Measurements from ENCODE around the gene PITPNC1. TPM values are rescaled to one million over a fixed set of nuclear protein-coding genes. Genes with fewer than 3 reads are reported as not detected.
A peak's percentile ranks its signal among the peaks of the same experiment; 100 is the strongest.

Gene PITPNC1
- total RNA-seq, 1 experiment from 2014 or later = 24.0 TPM

GRCh38 chr17:67519801-67520251 is 142.7 kb downstream of the PITPNC1 start:
- no peak for DNase-seq (ENCODE audit: low spot score)
- in situ Hi-C loops (cut with HindIII; ENCODE audit: low sequenced_read_pairs) = no loop called here

GRCh38 chr17:67520252-67520906 is 143.3 kb downstream of the PITPNC1 start:
- in situ Hi-C loops (cut with HindIII; ENCODE audit: low sequenced_read_pairs) = no loop called here
- DNase-seq (ENCODE audit: low spot score) = peak; percentile 25

DNA sequence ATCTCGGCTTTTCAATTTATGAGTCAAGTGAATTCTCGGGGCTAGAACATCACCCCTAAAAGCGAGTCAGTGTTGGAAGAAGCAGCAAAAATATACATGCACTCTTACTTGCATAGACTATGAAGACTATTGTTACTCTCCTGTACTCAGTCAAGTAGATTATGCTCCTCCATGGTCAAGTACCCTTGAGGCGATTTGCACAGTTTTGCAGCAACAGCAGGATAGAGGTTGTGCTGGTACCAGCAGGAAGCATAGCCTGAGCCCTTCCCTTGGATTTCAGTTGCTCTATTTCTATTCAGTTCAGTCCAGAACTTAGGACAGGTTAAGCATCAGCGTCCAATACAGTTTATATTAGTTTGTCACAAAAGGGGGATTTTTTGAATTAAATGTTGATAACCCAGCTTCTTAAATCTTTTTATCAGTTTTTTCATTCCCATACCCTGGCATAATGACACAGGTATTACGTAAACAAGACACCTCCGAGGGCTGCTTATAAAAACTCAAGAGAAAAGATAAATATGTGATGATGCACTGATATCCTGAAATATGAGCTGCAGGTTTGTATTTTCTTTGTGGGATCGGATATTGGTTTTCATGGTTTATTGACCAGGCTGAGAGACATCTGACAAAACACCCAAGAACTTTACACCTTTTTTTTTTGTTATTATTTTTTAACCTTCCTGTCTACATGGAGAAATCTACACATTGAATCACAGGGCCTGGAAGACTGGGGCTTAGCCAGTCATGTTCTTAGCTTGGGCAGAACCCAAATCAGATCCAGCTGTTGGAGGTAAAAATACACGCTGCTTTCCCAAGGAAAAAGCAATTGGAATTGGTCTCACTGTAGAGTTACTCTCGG is 144.1 kb downstream of the PITPNC1 start:
- peak; percentile 31 for DNase-seq (ENCODE audit: low spot score)
- in situ Hi-C loops (cut with HindIII; ENCODE audit: low sequenced_read_pairs) = no loop called here

GRCh38 chr17:67521775-67522069 is 144.6 kb downstream of the PITPNC1 start:
- DNase-seq (ENCODE audit: low spot score) = no peak
- in situ Hi-C loops (cut with HindIII; ENCODE audit: low sequenced_read_pairs) = no loop called here

- peak; percentile 49 for DNase-seq (ENCODE audit: low spot score)
- in situ Hi-C loops (cut with HindIII; ENCODE audit: low sequenced_read_pairs) = no loop called here
Measured at GRCh38 chr17:67523101-67523500, 146.0 kb downstream of the PITPNC1 start.

DNA sequence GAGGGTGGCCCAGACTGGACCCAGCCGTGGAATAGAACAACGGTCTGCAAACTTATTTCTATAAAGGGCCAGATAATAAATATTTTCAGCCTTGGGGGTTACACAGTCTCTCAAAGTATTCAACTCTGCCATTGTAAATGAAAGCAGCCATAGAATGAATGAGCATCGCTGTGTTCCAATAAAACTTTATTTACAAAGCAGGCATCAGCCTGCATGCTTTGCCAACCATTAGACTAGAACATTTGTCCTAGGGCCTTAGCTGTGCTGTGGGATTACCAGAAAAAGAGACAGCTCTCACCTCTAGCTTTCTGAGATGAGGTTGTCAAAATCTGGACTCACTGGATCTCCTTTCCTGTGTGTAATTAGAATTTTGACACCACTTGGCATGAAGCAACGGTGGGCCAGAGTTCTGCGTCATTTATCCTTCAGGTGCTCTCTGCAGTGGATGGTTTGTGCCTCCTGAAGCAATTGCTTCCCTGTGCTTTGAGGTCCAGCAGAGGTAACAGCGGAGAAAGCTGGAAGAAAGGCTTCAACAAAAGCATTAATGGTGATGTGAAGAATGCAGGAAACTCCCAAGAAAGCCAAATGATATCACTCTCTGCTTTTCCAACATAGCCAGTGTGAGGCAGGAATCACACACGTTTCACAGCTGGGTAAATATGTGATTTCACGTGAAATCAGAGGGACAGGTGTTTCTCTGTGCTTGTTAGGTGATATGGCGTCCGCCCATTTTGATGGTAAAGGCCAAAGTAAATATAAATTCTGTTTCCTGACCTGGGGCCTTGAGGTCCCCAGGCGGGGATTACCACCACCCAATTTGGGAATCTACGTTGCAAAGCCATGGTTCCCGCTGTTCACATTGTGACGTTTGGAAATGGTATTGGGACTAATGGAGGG is 148.4 kb downstream of the PITPNC1 start:
- DNase-seq (ENCODE audit: low spot score) = no peak
- in situ Hi-C loops (cut with HindIII; ENCODE audit: low sequenced_read_pairs) = no loop called here

DNA sequence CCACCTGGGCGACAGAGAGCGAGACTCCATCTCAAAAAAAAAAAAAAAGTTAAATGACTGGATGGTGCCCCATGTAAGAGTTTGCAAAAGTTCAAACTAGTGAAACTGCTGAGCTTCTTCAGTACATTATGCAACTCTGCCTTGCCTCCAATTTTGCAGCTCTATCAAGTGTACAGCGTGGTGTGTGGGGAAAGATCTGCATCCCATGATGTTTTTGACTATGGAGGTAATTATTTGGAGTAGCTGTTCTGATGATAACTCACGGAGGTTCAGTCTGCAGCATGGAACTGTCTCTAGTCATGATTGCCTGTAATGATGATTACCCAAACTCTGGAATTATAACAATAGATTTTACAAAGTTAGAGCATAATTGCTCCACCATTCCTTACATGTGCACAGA is 149.6 kb downstream of the PITPNC1 start:
- in situ Hi-C loops (cut with HindIII; ENCODE audit: low sequenced_read_pairs) = no loop called here
- DNase-seq (ENCODE audit: low spot score) = no peak

DNA sequence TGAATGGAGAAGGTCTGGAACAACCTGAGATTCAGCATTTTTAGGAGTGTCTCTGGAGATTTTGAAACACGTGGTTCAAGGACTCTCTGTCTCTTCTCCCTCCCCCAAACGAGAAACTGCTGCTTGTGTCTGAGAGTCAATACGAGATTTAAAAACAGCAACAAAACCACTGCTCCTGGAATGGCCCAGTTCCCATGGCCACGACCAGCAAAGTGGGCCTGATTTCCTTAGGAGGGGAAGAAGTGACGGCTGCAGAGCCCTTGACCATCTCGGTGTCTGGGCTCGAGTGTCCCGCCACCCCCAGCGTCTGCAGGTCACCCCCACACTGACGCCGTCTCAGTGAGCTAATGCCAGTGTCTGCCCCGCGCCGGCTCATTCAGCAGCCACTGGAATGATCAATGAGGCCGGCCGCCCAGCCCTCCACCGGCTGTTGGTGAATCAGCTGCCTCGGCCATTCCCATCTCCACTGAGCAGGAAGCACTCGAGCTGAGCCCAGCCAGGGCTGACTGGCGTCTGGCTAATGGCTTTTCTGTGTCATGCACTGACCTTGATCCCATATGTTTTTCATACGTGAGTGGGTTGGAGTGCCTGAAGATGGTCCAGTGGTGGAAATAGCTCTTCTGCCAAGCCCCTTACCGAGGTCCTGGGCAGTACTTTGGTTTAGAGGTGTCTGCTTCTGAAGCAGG is 151.8 kb downstream of the PITPNC1 start:
- in situ Hi-C loops (cut with HindIII; ENCODE audit: low sequenced_read_pairs) = no loop called here
- DNase-seq (ENCODE audit: low spot score) = peak; percentile 65

GRCh38 chr17:67531291-67531690 is 154.2 kb downstream of the PITPNC1 start:
- peak; percentile 81 for DNase-seq (ENCODE audit: low spot score)
- in situ Hi-C loops (cut with HindIII; ENCODE audit: low sequenced_read_pairs) = no loop called here

- in situ Hi-C loops (cut with HindIII; ENCODE audit: low sequenced_read_pairs) = no loop called here
- DNase-seq (ENCODE audit: low spot score) = peak; percentile 52
Measured at GRCh38 chr17:67532326-67532871, 155.3 kb downstream of the PITPNC1 start.

DNA sequence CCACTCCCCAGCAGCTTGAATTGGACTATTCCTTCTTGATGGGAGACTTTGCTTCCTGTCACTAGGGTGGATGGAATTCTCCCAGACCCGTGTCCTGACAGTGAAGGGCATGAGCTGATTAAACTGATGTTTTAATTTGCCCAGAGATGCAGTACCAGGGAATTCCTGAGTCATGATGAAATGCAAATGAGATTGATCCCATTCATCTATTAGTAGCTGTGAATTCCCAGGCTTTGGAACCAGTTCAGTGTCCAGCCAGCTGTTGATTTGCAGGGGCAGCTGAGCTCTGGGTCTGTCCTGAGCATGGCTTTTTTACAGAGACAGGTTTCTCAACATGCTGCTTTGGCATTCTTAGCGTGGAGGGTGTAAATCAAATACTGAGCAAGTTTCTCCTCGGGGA is 157.9 kb downstream of the PITPNC1 start:
- in situ Hi-C loops (cut with HindIII; ENCODE audit: low sequenced_read_pairs) = no loop called here
- DNase-seq (ENCODE audit: low spot score) = no peak

DNA sequence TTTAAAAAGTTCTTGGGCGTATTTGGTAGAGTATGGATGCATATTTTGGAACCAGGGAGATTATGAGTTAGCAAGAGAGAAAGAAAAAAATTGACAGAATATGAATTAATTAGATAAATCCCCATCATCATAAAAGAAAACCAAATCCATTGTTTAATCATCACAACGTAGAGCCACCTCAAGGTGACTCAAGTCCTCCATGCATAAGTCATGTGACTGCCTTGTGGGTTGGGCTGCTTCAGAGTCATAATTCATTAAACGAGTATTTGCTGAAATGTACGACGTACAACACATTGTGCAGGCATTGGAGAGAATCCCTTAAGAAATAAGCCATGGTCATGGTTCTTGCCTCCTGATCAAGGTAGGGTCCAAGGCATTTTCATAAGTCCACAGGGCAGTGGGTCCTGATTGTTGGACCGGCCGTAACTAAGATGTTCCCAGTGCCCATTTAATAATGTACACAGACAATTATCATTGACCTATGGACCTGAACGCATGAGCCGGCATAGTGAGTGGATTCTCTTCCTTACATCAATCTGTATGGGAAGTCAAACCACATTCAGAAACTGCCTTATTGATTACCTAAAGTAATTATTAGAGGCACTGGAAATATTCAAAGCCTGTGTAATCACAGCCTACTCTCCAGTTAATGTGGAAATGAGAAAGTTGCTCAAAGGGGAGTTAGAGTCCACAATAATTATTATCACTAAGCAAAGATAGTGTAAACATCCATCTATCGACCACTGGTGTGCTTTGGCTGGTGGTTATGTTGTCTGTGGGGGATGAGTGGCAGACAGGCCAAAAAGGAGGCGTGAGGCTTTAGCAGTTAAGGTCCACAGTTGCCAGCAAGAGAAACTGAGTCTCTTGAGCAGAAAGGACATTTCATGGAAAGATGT is 165.4 kb downstream of the PITPNC1 start:
- no peak for DNase-seq (ENCODE audit: low spot score)
- in situ Hi-C loops (cut with HindIII; ENCODE audit: low sequenced_read_pairs) = no loop called here

DNA sequence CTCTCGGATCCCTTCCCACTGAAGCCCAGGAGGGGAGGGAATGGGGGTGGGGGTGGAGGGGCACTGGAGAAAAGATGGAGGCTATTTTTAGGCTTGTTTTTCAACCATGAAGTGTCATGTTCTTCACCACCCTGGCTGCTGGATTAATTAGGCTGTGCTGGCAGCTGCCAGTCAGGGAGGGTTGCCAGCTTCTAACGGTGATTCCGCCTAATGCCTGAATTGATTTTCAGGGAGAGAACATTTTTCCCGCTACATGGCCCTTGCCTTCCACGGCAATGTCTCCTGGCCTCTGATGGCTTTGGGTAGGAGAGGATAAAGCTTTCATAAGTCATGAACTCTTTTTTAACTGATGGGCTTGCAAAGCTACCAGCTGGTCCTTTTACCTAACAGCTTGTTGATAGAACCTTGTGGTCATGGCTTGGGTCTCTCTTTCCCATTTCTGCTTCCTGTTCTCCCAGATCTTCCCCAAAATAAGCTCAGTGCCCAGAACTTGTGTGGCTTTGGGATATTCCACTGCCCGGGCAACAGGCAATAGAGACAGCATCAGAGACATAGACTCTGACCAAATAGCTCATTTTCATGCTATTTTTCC is 167.4 kb downstream of the PITPNC1 start:
- in situ Hi-C loops (cut with HindIII; ENCODE audit: low sequenced_read_pairs) = no loop called here

GRCh38 chr17:67546578-67547527 is 169.8 kb downstream of the PITPNC1 start:
- DNase-seq (ENCODE audit: low spot score) = peak; percentile 81
- in situ Hi-C loops (cut with HindIII; ENCODE audit: low sequenced_read_pairs) = no loop called here

More for the DNA sequence above, 167.4 kb downstream of the PITPNC1 start:
- peak; percentile 74 for DNase-seq (ENCODE audit: low spot score)

- DNase-seq (ENCODE audit: low spot score) = no peak
- in situ Hi-C loops (cut with HindIII; ENCODE audit: low sequenced_read_pairs) = no loop called here
Measured at GRCh38 chr17:67548693-67549092, 171.6 kb downstream of the PITPNC1 start.

DNA sequence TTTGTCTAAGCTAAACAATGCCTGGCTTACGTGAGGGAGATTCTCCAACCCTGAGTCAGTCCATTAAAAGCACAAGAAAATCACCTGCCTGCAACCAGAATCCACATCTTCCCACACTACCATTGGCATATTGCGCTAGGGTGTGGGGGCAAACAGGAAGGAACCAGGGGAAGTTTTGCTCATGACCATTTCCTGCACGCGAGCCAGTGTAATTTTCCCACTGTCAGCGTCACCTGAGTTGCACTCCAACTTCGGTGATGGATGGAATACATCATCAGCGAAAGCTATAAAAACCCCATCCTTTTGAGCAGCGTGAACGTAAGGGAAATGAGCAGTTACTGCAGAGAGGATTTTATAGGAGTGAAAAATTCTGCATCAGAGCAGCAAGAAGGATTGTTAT is 172.7 kb downstream of the PITPNC1 start:
- in situ Hi-C loops (cut with HindIII; ENCODE audit: low sequenced_read_pairs) = no loop called here

DNA sequence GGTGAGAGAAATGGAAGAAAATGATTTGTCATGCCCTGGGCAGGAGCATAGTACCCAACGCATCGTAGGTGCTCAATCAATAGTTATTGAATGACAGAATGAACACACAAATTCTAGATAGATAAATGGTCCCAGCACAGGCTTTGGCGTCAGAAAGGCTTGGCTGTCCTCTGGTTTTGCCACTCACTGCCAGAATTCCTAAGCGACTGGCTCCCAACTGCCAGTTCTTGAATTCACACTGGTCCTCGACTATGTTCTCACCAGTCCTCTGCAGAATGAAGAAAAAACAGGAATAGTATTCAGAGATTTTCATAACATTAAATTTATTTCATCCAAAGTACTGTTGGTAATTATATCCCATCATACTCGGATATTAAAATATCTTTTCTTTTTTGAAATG is 177.6 kb downstream of the PITPNC1 start:
- in situ Hi-C loops (cut with HindIII; ENCODE audit: low sequenced_read_pairs) = no loop called here
- no peak for DNase-seq (ENCODE audit: low spot score)

More for the DNA sequence above, 172.7 kb downstream of the PITPNC1 start:
- DNase-seq (ENCODE audit: low spot score) = no peak
